Measurements from ENCODE around the gene C2orf92.

The C2orf92 gene

DNA sequence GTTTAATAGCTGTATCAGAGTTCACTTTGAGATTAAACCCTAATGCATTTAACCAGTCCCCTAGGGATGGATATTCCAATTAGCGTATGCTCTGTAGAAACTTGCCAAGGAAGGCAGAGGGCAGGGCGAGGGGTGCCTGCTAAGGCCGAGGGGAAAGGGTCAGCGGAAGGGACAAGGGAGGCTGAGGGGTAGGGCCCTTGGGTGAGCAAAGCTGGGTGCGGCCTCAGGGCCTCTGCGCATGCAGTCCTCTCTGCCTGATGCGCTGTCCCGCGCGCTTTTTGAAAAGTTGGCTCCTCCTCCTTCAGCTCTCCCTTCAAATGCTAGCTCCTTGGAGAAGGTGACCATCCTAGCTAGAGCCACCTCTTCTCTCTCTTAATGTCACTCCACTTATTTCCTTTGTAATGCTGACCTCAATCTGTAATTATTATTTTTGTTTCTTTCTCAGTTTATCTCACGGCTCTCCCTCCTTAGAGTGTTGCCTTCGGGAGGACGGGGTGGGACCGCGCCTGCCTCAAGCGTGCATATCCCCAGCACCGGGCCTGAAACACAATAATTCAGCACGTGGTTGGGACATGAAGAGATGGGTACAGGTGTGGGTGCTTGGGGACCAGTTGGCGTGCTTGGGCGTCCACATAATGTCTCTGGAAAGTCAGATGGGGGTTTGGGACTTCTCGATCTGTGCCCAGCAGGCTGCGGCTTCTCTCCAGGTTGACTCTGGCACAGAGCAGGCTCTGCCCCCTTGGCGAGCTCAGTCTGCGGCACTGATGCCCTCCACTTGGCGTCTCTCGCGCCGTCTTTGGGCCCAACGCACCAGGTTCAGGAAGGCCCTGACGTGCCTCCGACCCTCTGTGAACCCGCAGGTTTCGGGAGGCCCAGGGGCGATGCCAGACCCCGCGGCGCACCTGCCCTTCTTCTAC, 53.9 kb downstream of the C2orf92 start:
- TF ChIP-seq, protein P1, sequence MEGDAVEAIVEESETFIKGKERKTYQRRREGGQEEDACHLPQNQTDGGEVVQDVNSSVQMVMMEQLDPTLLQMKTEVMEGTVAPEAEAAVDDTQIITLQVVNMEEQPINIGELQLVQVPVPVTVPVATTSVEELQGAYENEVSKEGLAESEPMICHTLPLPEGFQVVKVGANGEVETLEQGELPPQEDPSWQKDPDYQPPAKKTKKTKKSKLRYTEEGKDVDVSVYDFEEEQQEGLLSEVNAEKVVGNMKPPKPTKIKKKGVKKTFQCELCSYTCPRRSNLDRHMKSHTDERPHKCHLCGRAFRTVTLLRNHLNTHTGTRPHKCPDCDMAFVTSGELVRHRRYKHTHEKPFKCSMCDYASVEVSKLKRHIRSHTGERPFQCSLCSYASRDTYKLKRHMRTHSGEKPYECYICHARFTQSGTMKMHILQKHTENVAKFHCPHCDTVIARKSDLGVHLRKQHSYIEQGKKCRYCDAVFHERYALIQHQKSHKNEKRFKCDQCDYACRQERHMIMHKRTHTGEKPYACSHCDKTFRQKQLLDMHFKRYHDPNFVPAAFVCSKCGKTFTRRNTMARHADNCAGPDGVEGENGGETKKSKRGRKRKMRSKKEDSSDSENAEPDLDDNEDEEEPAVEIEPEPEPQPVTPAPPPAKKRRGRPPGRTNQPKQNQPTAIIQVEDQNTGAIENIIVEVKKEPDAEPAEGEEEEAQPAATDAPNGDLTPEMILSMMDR (IDR thresholded peaks at IDR 0.05; ENCODE audit: extremely low read depth, insufficient read depth, missing control alignments) = no peak
- no peak for DNase-seq (ENCODE audit: low spot score)
- in situ Hi-C loops (cut with MboI; ENCODE audit: low pct_unique_long_range_greater_than_20kb, low sequenced_read_pairs, unreplicated experiment) = no loop called here

DNA sequence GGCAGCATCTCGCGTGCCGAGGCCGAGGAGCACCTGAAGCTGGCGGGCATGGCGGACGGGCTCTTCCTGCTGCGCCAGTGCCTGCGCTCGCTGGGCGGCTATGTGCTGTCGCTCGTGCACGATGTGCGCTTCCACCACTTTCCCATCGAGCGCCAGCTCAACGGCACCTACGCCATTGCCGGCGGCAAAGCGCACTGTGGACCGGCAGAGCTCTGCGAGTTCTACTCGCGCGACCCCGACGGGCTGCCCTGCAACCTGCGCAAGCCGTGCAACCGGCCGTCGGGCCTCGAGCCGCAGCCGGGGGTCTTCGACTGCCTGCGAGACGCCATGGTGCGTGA, 54.5 kb downstream of the C2orf92 start:
- in situ Hi-C loops (cut with MboI; ENCODE audit: low pct_unique_long_range_greater_than_20kb, low sequenced_read_pairs, unreplicated experiment) = no loop called here
- TF ChIP-seq, protein P1 (IDR thresholded peaks at IDR 0.05; ENCODE audit: extremely low read depth, insufficient read depth, missing control alignments) = no peak
- no peak for DNase-seq (ENCODE audit: low spot score)

DNA sequence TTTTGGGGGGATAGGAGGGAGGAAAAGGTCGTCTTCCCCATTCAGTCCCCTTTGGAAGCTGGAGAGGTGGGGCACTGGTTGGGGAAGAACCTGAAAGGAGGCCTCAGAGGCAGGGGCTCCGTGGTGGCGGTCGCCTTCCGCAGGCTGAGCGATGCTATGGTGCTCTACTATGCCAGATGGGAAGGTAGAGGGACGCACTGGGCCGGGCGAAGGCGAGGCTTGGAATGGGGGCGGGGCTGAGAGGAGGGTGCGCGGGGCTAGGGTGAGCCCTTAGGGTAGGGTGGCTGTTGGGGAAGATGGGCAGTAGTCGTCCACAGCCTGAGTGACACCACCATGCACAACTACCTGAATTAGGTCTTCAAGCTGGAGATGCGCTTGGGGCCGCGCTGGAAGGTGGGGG, 55.0 kb downstream of the C2orf92 start:
- TF ChIP-seq, protein P1 (IDR thresholded peaks at IDR 0.05; ENCODE audit: extremely low read depth, insufficient read depth, missing control alignments) = no peak
- in situ Hi-C loops (cut with MboI; ENCODE audit: low pct_unique_long_range_greater_than_20kb, low sequenced_read_pairs, unreplicated experiment) = no loop called here
- no peak for DNase-seq (ENCODE audit: low spot score)

DNA sequence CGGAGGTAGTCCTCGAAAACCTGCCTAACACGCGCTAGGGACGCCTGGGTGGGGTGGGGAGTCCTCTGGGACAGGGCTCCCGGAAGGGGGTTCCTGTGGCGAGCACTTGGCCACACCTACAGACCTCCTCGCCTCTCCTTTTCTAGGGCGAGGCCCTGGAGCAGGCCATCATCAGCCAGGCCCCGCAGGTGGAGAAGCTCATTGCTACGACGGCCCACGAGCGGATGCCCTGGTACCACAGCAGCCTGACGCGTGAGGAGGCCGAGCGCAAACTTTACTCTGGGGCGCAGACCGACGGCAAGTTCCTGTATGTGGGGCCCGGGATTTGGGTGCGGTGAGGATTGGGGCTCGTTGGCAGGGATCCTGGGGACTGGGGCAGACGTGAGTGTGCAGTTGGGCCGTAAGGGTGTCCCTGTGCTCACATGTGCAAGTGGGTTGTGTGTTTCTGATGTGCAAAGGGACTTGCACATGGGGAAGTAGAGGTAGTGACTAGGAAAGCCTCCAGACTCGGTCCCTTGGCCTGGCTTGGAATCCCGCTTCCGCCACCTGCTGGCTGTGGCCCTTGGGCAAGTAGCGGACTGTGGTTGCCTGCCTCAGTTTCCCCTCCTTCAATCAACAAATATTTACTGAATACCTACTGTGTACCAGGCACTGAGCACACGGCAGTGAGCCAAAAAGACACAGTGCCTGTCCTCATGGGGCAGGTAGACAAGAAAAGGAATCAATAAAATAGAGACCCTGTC, 55.6 kb downstream of the C2orf92 start:
- no peak for DNase-seq (ENCODE audit: low spot score)
- TF ChIP-seq, protein P1 (IDR thresholded peaks at IDR 0.05; ENCODE audit: extremely low read depth, insufficient read depth, missing control alignments) = no peak
- in situ Hi-C loops (cut with MboI; ENCODE audit: low pct_unique_long_range_greater_than_20kb, low sequenced_read_pairs, unreplicated experiment) = no loop called here

DNA sequence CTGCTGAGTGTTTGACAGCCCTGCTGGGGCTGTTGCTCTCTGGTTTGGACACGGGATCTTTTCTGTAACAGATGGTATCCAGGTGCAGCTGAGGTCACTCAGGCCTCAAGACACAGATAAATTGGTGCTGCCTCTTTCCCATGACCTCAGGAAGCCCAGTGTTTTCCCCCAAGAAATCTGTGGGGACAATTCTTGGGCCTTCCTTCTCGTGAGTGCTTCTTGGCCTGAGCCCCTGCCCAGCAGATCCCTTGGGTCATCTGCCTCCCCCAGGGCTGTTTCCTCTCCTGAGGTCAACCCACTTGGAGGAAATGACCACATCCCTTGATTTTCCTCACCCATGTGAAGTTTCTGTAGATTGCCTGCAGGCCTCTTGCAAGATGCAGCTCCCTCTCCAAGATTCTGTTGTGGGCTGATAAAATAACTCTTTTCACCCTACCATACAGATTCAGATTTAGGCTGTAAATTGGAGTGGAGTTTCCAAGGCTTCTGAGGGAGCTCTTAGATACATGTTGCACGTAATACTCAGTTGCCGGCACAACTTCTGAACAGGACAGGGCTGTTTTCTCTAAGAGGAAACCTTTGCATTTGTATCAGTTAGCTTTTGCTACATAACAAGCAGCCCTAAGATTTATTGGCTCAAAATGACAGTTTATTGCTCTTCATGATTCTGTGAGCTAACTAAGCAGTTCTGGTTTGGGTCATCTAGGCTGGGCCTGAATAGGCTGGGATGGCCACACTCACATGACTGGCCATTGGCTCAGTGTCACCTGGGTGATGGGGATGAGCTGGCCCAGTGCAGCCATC, 57.0 kb downstream of the C2orf92 start:
- in situ Hi-C loops (cut with MboI; ENCODE audit: low pct_unique_long_range_greater_than_20kb, low sequenced_read_pairs, unreplicated experiment) = no loop called here
- no peak for DNase-seq (ENCODE audit: low spot score)
- TF ChIP-seq, protein P1 (IDR thresholded peaks at IDR 0.05; ENCODE audit: extremely low read depth, insufficient read depth, missing control alignments) = no peak

DNA sequence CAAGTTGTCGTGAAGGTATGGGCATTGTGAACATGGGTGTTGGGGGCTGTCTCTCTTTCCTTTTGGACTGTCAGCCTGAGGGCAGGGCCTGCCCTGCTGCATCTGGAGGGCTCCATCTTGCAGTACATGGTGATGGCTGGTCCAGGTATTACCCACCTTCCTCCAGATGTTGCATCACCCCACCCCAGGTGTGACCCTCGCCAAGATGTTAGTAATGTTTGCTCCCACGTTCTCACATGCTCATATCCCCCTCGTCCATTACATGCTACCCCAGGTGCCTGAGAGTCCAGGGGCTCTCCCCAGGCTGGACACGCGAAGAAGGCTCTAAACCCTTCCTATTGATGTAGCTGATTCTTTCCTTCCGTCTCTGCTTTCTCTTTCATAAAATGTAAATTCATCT, 57.8 kb downstream of the C2orf92 start:
- TF ChIP-seq, protein P1 (IDR thresholded peaks at IDR 0.05; ENCODE audit: extremely low read depth, insufficient read depth, missing control alignments) = no peak
- in situ Hi-C loops (cut with MboI; ENCODE audit: low pct_unique_long_range_greater_than_20kb, low sequenced_read_pairs, unreplicated experiment) = no loop called here

More for the DNA sequence above, 57.8 kb downstream of the C2orf92 start:
- DNase-seq (ENCODE audit: low spot score) = no peak

Data from GM13977 (cell line).